Breast epithelium (tissue), 3 donors: Measurements from ENCODE around the gene LILRB2.

Experiments used
- CTCF ChIP-seq, 3 donors: fragments of 450-650 bp; IDR thresholded peaks; one replicate each; pipeline ENCODE4 v1.5.1; 2016 to 2017; ENCODE audit warnings: antibody characterized with exemption in 3 of 3, mild to moderate bottlenecking in 3 of 3, moderate library complexity in 3 of 3
- POLR2A ChIP-seq: fragments of 450-650 bp; IDR thresholded peaks from one replicate; pipeline ENCODE4 v1.6.1; 2016; ENCODE audit warnings: antibody characterized with exemption, mild to moderate bottlenecking, moderate library complexity
- POLR2AphosphoS5 ChIP-seq, 3 donors: sonication (generic); formaldehyde crosslinking; IDR thresholded peaks; one replicate each; pipeline ENCODE4 v1.6.1; 2017; ENCODE audit warnings: antibody characterized with exemption in 3 of 3

GRCh38 chr19:54319049-54319448 is 38.1 kb upstream of the LILRB2 start:
- TF ChIP-seq CTCF (IDR thresholded peaks at IDR 0.05): no peak
- TF ChIP-seq POLR2A: no peak
- no peak for TF ChIP-seq POLR2AphosphoS5 (IDR thresholded peaks at IDR 0.05)
